NCI-H226 (cell line): Measurements from ENCODE around the gene FHAD1.
A peak's percentile ranks its signal among the peaks of the same experiment; 100 is the strongest.
"Not testable (repeated sequence)": the region's sequence is repeated elsewhere in the genome, so short reads cannot be mapped to it uniquely, and the experiment has no call there.

Experiments
- DNase-seq: peaks from one replicate; pipeline ENCODE4 v3.0.0-alpha.2; 2015

Gene FHAD1

GRCh38 chr1:15277933-15278332, 30.9 kb downstream of the FHAD1 start:
- no peak for DNase-seq

DNA sequence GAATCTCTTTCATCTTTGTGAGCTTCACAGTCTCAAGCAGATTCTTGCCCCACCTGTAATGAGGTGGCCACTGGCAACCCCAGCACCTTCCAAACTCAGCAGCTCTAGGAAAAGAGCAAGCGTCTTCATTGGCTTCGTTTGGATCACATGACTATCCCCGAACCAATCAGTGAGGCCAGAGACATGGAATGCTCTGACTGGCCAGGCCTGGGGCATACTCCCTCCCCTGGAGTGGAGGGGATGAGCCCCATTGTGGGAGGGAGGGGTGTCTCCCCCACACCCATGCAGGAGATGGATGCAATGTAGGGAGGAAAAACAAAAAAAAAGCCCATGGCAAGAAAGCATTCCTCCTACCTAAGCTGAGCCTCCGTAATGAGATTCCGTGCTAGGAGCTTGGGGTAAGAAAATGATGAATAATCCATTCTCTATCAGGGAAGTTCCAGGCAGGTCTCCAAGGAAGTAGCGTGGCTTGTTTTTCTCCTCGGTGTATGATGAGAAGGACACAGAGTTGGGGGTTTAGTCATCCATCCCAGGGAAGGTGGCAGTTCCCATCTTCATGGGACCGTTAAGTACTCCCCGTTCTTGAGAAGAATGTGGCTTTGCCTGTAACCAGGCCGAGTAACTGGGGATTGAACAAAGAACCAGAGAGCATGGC, 32.7 kb downstream of the FHAD1 start:
- no peak for DNase-seq

DNA sequence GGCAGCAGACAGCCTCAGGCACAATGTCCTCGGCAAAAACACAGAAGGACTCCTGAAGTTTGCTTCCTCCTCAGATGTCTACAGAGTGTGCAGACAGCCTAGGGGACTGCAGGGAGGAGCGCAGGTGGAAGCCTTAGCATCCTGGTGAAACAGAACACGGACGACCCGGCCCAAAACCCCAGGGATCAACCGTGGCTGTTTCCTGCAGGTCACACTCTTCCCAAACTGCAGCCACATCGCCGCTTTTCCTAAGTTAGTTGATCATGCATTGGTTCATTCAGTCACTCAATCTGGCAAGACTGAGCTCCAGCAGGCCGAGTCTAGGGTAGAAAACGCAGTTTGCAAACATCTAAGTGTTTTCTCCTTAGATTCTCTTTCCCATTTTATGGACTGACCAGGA, 33.4 kb downstream of the FHAD1 start:
- DNase-seq = no peak

DNA sequence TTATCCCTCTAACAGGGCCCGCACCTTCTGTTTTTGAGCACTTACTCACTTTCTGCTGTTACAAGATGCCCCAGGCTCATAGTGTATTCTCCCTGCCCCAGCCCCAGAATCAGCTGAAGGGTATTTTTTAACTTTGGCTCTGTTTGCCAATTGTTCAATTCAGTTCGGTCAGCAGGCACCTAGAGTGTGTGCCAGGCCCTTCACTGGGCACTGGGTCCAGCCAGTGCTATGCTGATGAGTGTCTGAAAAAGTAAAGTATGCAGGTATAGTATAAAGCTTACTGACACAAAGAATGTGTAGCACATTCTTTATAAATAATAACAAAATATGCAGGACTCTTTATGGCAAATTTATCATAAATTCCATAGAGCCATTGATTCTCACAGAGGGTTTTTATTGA, 35.0 kb downstream of the FHAD1 start:
- DNase-seq = no peak

DNA sequence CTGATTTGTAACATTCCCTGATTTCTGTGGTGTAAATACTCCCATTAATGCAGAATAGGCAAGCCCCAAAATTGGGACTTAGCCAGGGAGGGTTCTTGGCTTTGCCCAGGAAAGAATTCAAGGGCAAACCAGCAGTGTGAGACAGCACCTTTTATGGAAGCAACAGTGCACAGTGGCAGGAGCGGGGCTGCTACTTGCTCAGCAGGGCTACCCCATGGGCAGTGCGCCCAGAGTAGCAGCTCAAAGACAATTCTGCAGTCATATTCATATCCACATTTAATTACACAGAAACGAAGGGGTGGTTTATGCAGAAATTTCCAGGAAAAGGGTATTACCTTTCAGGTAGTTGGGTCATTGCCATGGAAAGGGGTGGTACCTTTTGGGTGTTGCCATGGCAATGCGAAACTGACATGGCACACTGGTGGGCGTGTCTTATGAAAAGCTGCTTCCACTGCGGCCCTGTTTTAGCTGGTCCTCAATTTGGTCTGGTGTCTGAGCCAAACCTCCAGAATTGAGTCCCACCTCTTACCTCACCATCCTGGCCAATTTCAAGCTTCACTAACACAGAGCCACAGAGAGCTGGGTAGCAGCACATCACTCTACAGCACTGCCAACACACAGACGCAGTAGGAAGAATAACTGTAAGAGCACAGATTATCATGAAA, 35.9 kb downstream of the FHAD1 start:
- no peak for DNase-seq

DNA sequence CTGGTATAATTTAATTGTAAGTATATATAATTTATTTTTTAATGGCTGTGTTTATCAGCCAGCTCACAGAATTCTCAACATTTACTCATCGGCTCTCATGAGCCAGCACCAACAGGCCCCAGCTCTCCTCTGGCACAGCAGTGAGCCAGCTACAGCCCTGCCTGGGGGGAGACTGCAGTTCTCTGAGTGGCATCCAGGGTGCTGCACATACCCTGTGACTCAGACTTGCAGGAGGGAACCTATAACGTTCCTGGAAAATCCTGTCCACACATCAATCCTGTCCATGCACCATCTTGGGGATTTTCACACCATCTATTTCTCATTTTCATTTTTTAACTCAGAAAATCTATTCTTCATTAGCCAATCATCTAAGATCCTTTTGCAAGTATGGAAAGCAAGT, 36.5 kb downstream of the FHAD1 start:
- DNase-seq = peak; percentile 78

- no peak for DNase-seq
These were observed 39.4 kb downstream of the FHAD1 start for GRCh38 chr1:15286452-15286851.

- no peak for DNase-seq
These were observed 40.3 kb downstream of the FHAD1 start for GRCh38 chr1:15287035-15287979.

- DNase-seq = no peak
These were observed 41.3 kb downstream of the FHAD1 start for GRCh38 chr1:15288173-15288926.

- DNase-seq = no peak
These were observed 42.2 kb downstream of the FHAD1 start for GRCh38 chr1:15289251-15289651.

DNA sequence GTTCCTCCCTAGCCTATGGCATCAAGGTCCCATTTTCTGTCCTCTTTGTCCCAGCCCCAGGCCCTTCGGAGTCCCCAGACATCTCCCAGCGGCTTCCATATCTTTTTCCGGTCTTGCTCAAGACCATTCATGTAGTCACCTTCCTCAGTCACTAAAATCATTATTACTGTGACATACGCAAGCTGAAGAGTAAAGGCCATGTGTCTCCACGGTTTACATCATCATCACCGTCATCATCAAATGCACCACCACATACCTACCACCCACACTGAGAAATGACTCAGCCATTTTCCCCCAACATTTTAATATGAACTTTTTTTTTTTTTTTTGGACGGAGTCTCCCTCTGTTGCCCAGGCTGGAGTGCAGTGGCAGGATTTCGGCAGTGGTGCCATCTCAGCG, 43.4 kb downstream of the FHAD1 start:
- DNase-seq = no peak

DNA sequence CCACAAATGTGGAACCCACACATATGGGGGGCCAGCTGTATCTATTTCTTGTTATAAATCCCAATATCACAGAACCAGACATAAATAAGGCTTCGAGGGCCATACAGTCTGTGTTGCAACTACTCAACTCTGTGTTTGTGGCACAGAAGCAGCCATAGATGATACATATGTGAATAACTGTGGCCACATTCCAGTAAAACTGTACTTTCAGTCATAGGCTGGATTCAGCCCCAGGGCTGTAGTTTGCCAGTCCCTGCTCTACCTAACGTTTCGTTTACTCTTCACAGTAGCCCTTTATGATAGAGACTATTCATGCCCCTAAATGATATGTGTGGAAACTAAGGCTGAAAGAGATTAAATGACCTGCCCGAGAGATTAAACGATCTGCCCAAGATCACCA, 48.7 kb downstream of the FHAD1 start:
- DNase-seq = no peak

DNA sequence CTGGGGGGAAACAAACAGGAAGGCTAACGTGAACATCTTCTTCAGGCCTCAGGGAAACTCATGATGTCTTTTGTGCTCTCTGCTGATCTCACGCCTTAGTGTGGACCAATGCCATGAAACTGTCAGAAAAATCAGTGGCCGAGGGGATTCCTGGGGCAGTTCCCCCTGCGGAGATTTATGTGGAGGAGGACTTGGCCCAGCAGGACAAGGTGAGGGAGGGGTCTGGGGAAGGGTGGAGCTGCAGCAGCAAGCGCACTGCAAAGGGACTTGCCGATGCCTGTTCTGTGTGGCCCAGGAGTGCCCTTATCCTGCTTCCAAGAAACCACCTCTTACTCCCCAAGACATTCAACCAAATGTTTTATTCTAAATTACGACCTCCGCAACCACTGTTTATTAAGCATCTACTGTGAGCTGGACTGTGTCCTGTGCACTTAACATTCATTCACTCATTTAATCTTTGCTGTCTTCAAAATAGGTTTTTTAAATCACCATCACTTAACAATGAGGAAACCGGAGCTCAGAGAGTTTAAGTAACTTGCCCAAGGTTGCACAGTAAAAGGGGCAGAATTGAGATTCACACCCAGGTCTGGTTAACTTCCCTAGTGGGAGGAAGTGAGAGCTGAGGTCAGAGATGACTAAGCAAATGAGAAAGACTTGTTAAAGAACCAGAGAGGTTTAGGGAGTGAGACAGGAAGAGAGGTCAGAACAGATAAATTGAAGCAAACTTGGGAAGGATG, 49.7 kb downstream of the FHAD1 start:
- peak; percentile 46 for DNase-seq

GRCh38 chr1:15297975-15298374, 51.0 kb downstream of the FHAD1 start:
- not testable (repeated sequence) for DNase-seq

- DNase-seq = no peak
These were observed 52.2 kb downstream of the FHAD1 start for GRCh38 chr1:15299179-15299578.

DNA sequence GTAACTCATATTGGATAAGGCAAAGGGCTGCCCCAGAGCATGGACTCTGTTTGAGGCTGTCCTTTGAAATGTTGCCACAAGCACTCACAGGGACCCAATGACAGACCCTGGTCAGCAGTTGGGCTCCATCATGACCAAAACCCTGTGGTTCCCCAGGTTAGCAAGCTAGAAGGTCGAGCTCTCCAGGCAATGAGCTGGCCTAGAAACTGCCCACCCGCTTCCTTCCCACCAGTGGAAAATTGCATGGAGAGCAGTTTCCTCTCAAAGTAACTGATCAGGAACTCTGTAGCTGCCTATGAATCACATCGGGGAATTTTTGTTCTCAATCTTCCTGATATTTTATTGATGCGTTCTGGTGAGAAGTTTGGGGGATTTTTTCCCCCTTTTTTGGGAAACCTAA, 52.8 kb downstream of the FHAD1 start:
- no peak for DNase-seq

DNA sequence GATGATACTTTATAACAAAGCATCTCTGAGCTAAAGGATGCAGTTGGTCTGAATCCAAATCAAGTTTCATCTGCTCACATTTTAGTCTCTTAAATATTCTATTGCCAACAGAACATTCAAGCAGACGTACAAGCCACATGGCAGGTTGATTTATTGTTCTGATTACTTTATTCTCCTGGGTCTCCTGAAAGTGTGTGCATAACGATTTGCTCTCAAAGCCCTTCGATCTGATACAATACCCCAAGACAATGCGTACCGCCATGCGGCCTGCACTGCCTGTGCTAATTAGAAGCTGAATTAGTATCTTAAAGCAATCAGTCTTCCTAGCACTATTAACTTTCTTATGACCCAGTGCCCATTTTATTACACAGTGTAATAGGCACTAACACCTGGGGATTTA, 56.9 kb downstream of the FHAD1 start:
- DNase-seq = no peak

GRCh38 chr1:15304708-15305467, 57.9 kb downstream of the FHAD1 start:
- DNase-seq = no peak

GRCh38 chr1:15305468-15305770, 58.4 kb downstream of the FHAD1 start:
- DNase-seq = no peak

DNA sequence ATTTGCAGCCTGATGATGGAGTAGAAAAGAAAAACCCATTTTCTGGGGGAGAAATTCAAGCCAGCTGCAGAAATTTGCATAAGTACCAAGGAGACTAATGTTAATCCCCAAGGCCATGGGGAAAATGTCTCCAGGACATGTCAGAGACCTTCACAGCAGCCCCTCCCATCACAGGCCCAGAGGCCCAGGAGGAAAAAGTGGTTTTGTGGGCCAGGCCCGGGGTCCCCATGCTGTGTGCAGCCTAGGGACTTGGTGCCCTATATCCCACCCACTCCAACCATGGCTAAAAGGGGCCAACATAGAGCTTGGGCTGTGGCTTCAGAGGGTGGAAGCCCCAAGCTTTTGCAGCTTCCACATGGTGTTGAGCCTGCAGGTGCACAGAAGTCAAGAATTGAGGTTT, 59.3 kb downstream of the FHAD1 start:
- DNase-seq = not testable (repeated sequence)

DNA sequence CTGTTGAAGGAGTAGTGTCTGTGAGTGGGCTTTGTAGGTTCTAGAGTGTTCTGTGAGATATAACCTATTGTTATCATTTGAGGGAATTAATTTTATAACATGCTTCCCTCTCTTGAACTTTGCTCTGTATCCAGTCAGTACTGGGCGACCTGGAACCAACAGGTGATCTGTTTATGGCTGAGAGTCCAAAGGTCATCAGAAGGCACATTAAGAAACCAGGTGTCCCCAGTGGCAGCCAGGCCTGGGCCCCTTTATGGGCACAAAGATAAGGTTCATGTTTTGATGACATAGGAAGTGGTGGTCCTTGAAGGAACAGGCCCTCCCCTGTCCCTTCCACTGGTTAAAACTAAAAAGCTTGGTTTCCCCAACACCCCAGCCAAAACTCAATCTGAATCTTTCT, 61.1 kb downstream of the FHAD1 start:
- DNase-seq = no peak

DNA sequence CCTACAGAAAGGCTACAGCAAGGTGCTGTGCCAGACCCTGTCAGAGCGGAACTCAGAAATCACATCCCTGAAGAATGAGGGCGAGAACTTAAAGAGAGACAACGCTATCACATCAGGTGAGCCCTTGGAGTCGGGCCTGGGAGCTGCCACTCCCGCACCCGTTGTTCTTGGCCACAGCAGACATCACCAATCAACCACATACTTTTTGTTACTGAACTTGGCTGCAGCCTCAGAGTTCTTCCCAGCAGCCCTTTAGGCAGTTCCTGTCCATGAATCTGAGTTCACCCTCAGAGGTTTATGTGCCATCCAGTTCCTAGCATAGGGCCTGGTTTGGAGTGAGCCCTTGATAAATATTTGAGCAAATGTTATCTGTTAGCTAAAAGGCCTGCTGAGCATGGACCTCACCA, 61.6 kb downstream of the FHAD1 start:
- no peak for DNase-seq
